T-helper 1 cell treated with Interleukin-12 subunit alpha and Interleukin-12 subunit beta and Interleukin-4 antibody, amounts not matched to agents 30 ng/mL and 1 ng/mL, for 36 hours (primary cell): ENCODE results near the gene CALU. TPM values are rescaled to one million over a fixed set of nuclear protein-coding genes. Genes with fewer than 3 reads are reported as not detected.

ENCODE experiments used
- intact Hi-C: fragments of 100-400 bp; cut with micrococcal nuclease; formaldehyde crosslinking; loops from one replicate; pipeline ENCODE4 v1.15.1; 2024
- total RNA-seq: library from RNA; stranded (reverse); gene quantifications from 2 replicates; pipeline ENCODE4 v1.2.3, GENCODE V29; 2022

The CALU gene
- 39.8 and 42.4 TPM in 2 replicates for total RNA-seq

GRCh38 chr7:128739048-128739962 lies at the start of gene CALU:
Gene CALU (plus strand): TSS chr7:128739359. CDS start chr7:128748584, 9,225 bp downstream.
- intact Hi-C loops = loop anchor here (1.0 to 5.0 kb wide), 14 partner anchors 42 to 1213 kb away; partner anchors contain the start of genes ATP6V1F, CCDC136, HILPDA and METTL2B

GRCh38 chr7:128691227-128691626 lies 47.9 kb upstream of the CALU start:
- intact Hi-C loops = no loop called here

- intact Hi-C loops = no loop called here
Observed at GRCh38 chr7:128692623-128693270, 46.4 kb upstream of the CALU start.

GRCh38 chr7:128693373-128694015 lies 45.7 kb upstream of the CALU start:
- intact Hi-C loops = no loop called here

- intact Hi-C loops = no loop called here
Observed at GRCh38 chr7:128694738-128695137, 44.4 kb upstream of the CALU start.

GRCh38 chr7:128697302-128697905 lies 41.8 kb upstream of the CALU start:
- intact Hi-C loops = loop anchor here (1.0 kb wide), 1 partner anchor 42 kb away; the partner anchor contains the start of gene CALU

- intact Hi-C loops = no loop called here
Observed at GRCh38 chr7:128699196-128699712, 39.9 kb upstream of the CALU start.

GRCh38 chr7:128699895-128700294 lies 39.3 kb upstream of the CALU start:
- intact Hi-C loops = no loop called here

- intact Hi-C loops = no loop called here
Observed at GRCh38 chr7:128701062-128701785, 37.9 kb upstream of the CALU start.

- intact Hi-C loops = no loop called here
Observed at GRCh38 chr7:128703609-128704241, 35.4 kb upstream of the CALU start.

GRCh38 chr7:128705891-128706333 lies 33.2 kb upstream of the CALU start:
- intact Hi-C loops = no loop called here

GRCh38 chr7:128707752-128708151 lies 31.4 kb upstream of the CALU start:
- intact Hi-C loops = no loop called here

- intact Hi-C loops = no loop called here
Observed at GRCh38 chr7:128708235-128708634, 30.9 kb upstream of the CALU start.

- intact Hi-C loops = no loop called here
Observed at GRCh38 chr7:128708824-128709223, 30.3 kb upstream of the CALU start.

- intact Hi-C loops = no loop called here
Observed at GRCh38 chr7:128710481-128710880, 28.7 kb upstream of the CALU start.

GRCh38 chr7:128713794-128714193 lies 25.4 kb upstream of the CALU start:
- intact Hi-C loops = loop anchor here (1.0 kb wide), 1 partner anchor 33 kb away; no protein-coding TSS in a partner anchor

GRCh38 chr7:128714701-128715495 lies 24.3 kb upstream of the CALU start:
- intact Hi-C loops = no loop called here

GRCh38 chr7:128718967-128719642 lies 20.1 kb upstream of the CALU start:
- intact Hi-C loops = no loop called here
